WI38 (cell line): ENCODE data around the gene UXS1.

ENCODE experiments used
- H3K4me3 ChIP-seq: 2 replicates; pipeline ENCODE4 v1.5.1; 2011; ENCODE audit warnings: low read depth, mild to moderate bottlenecking, control low read depth, low read length
- CTCF ChIP-seq: IDR thresholded peaks from 2 replicates; pipeline ENCODE4 v1.5.1; 2012; ENCODE audit warnings: low read depth, mild to moderate bottlenecking, control low read depth, low read length

UXS1 gene

DNA sequence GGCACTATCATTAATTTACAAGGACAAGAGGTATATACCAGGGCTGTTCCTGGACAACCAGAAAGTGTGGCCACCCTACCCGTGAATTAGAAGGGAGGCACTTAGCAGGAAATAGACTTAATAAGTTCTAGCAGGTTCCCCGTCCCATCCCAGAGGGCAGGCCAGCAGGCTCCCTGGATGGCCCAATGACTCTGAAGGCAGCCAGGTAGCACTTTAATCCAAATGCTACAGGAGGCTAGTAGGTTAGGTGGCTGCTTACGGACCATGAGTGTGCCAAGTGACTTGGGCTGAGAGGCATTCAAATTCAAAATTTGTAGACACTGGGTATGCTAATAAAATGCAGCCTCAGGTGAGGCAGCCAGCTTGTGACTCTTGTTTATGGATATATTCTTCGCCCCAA, 123.9 kb downstream of the UXS1 start:
- no peak for TF ChIP-seq CTCF
- H3K4me3 ChIP-seq: no peak overlapping the region

DNA sequence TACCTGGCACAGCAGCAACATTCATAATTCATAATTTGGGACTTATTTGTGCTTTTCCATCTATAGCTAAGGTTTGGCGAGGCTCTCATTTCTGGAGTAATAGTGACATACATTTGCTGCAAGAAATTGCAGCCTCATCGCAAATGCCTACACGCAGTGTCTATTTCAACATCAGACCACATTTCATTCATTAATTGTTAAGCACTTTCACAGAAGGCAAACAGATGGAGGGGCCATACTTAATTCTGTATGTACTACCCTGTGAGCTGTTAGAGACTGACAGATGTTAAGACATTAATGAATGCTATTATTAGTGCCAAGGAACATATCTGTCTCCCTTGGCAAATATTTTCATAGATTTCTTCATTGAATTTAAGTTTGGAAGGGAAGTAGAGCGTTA, 125.7 kb downstream of the UXS1 start:
- no peak overlapping the region for H3K4me3 ChIP-seq
- no peak for TF ChIP-seq CTCF

- H3K4me3 ChIP-seq: no peak overlapping the region
- TF ChIP-seq CTCF: no peak
These were observed 127.9 kb downstream of the UXS1 start for GRCh38 chr2:106065983-106066820.

- no peak for TF ChIP-seq CTCF
- no peak overlapping the region for H3K4me3 ChIP-seq
These were observed 128.7 kb downstream of the UXS1 start for GRCh38 chr2:106065268-106065982.

DNA sequence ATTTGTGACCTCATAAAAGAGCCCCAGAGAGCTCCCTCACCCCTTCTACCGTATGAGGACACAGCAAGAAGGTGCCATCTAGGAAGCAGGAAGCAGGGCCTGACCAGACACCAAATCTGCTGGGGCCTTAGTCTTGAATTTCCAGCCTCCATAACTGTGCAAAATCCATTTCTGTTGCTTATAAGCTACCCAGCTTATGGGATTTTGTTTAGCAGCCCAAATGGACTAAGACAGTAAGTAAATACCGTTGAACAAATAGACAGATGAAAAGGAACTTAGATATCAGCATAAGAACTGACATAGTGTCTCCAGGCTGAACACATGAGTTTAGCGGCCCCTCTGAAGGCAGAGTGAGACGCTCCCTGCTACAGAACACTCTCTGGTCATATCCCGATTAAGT, 130.9 kb downstream of the UXS1 start:
- H3K4me3 ChIP-seq: no peak overlapping the region
- TF ChIP-seq CTCF: no peak

DNA sequence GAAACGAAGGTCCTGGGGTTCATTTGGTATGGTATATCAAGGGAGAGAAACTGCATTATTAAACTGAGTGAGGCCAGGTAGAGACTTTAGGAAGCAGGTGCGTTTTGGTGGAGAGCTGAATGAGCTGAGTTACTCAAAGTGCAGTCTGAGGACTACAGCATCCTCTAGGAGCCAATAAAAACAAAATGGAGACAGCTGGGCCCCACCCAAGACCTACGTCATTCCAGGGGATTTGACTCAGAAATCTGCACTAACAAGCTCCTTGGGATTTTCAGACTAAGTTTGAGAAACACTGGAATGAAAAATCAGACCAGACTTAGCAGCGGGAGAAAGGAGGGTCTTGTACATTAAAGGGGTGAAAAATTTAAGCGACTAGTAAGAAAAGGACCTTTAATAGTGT, 131.5 kb downstream of the UXS1 start:
- no peak overlapping the region for H3K4me3 ChIP-seq
- no peak for TF ChIP-seq CTCF

DNA sequence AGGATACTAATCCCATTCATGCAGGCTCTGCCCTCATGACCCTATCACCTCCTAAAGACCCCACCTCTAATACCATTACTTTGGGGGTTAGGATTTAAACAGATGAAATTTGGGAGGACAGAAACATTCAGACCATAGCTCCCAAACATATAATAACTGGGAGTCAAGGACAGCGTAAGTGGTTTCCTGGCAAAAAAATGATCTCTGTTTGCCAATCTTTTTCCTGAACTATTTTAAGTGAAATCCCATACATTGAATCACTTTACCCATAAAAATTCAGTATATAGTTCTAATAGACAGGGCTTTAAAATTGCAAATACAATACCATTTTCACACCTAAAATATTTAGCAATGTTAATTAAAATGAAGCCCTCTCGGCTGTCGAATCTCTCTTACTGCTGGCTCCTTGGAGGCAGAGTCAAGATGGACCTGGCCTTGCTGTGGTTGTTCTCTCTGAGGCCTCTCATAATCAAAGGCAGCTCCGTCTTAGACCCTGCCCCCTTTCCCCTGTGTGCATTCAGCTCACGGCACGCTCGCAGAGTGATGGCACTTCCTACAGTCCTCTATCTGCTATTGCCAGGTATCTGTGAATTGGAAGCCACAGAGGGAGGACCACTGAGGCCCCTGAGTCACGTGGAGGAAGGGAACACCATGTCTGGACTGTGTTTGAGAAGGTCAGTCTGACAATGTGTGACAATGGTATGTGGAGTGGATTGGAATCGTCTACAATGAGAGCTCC, 132.3 kb downstream of the UXS1 start:
- TF ChIP-seq CTCF: no peak
- no peak overlapping the region for H3K4me3 ChIP-seq
